ENCODE data around the gene ATP2C2.
A peak's percentile ranks its signal among the peaks of the same experiment; 100 is the strongest.

ATP2C2 gene

GRCh38 chr16:84481051-84481735, 112.9 kb downstream of the ATP2C2 start:
- DNase-seq = no peak

DNA sequence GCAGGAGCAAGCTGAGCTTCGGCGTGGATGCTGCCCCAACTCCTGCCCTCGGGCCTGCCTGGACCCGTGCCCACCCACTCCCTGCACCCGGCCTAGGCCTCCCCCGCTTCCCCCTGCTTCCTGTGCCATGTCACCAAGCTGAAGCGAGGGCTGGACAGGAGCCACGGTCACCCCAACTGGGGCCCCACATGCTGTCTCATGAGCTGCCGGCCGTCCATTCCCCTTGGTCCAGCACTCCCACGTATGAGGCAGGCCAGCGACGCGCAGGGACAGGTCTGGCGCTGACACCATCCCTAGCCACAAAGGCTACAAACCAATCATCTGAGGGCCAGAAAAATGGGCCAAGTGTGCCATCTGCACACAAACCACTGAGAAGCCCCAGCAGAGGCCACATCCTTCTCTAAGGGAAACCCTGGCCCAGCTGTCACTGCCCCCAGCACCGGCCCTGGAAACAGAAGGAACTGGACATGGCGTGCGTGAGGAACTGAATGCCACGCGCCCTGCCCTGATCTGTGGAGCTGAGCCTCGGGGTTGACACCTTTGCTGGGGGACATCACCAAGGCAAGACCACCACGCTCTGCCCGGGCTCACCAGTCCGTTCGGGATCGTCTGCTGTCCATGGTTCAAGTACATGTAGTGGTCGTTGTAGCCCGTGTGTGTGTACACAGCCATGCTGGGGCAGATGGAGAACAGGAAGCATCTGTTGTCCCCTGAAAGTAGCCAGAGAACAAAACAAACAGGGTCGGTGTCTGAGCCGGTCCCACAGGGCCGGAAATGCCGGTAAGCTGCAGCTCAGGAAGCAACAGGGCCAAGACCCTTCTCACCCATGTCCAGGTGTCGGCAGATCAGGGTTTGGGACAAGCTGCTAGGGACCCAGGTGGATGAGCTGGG, 113.9 kb downstream of the ATP2C2 start:
- no peak for DNase-seq

GRCh38 chr16:84482951-84483881, 114.9 kb downstream of the ATP2C2 start:
- no peak for DNase-seq

DNA sequence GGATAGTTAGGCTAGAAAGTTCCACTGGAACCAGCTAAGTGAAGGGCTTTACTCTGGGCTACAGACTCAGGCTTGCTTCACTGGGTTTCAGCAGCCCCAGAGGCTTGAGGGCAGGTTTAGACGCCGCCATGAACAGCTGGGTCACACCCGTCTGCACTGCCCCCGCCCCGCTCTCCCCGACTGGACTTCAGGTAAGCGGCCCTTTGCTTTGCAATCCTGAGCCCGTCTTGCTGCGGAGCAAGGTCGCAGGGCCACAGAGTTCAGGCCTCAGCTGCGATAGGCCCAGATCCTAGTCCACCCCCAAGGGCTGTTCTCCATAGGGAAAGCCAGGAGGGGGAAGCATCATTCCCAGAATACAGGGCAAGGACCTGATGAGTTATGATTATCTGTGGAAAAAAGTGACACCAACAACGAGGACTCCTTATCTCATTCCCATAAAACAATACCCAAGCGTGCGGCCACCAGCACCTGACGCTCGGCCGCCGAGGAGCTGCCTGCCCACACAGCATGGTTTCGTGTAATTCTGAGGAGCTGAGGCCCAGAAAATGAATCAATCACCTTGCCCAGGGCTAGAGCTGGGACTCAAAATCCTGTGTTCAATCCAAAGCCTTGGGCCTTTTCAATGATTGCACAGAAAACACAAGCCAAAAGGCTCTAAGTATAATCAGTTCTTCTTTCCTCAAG, 115.7 kb downstream of the ATP2C2 start:
- DNase-seq = no peak

- DNase-seq = peak in 1 of 2 experiments; percentile 3
These were observed 116.4 kb downstream of the ATP2C2 start for GRCh38 chr16:84484579-84485254.

GRCh38 chr16:84485255-84486010, 117.1 kb downstream of the ATP2C2 start:
- no peak for DNase-seq

DNA sequence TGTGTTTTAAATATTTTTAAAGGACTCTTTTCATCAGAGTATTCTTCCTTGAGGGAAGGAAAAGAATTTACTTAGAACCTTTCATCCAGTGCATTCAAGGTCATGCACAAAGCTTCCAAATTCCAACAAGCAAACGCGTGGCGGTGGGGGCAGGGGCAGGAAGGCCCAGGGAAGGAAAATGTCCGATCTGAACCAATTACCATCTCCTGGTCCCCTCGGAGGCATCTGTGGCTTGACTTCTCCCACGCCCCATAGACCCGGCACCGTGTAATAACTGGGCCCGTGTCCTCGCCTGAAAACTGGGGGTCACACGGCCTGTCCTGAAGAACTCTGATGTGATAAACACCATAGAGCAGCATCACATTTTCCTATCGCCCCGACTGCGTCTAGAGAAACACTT, 117.8 kb downstream of the ATP2C2 start:
- no peak for DNase-seq

- no peak for DNase-seq
These were observed 118.4 kb downstream of the ATP2C2 start for GRCh38 chr16:84486551-84487235.

DNA sequence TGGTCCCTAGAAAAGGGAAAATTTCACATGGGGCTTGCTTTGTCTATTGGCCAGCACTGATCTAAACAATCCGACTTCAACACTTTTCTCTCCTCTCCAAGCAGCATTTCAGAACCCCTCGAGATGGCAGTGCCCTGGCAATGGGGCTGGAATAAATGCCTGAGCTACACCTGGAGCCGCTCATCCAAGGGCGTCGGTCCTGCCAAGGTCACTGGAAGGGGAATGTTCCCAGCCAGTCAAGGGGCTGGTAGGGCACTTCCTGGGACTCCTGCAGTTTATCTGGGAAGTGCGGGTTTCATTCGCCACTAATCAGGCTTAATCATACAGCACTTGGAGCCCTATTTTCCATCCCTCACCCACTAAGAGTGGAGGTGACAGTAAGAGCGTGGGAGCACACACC, 119.0 kb downstream of the ATP2C2 start:
- no peak for DNase-seq

- DNase-seq = no peak
These were observed 120.8 kb downstream of the ATP2C2 start for GRCh38 chr16:84489131-84489530.

DNA sequence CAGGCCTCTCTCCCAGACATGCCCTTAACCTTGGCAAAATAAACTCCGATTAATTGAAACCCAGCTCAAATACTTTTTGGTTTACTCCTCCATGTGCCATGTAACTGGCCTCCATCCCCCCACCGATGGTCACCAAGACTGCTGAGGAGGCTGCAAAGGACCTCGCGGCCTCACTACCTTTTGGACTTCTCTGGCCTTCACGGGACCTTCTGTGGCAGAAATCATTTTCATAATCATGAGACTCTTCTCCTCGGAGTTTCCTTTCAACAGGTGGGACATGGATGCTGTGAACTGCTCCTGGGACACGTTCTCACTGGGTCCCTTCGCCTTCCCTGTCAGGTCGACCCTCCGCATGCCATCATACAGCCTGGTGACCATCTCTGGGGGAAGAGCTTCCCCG, 127.2 kb downstream of the ATP2C2 start:
- DNase-seq = no peak

- no peak for DNase-seq
These were observed 128.7 kb downstream of the ATP2C2 start for GRCh38 chr16:84496991-84497390.

DNA sequence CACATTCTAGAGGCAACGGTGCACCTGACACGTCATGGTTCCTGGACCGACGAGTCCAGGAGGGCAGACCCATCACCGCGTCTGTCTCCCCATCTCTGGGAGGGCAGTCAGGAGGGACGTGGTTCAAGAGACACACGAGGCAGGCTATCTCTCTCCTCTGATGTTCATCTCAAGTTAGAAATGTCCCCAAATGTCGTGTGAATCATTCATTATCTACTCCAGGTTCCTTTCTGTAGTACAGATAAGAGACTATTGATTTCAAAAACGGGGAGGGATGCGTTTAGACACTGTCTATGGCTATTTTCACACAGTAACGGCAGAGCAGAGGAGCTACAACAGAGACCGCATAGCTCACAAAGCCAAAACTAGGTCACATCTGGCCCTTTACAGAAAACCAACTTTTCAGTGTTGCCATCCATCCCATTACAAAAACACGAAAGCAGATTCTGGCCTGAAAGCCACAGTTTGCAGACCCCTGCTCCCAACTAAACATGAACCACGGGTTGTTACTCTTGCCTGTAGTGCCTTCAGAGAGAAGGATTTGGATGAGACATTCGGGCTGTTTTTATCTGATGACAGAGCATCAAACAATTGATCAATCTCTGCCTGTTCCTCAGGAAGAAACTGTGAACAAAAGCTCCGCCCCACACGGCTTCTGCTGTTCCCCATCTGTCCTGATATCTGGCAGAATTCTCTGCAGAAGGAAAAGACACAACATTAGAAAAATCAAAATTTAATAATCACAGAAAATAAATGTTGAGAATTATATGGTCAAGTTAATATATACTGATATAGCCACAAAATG, 129.3 kb downstream of the ATP2C2 start:
- no peak for DNase-seq

GRCh38 chr16:84498223-84498610, 129.9 kb downstream of the ATP2C2 start:
- no peak for DNase-seq

- DNase-seq = no peak
These were observed 130.7 kb downstream of the ATP2C2 start for GRCh38 chr16:84498859-84499620.

DNA sequence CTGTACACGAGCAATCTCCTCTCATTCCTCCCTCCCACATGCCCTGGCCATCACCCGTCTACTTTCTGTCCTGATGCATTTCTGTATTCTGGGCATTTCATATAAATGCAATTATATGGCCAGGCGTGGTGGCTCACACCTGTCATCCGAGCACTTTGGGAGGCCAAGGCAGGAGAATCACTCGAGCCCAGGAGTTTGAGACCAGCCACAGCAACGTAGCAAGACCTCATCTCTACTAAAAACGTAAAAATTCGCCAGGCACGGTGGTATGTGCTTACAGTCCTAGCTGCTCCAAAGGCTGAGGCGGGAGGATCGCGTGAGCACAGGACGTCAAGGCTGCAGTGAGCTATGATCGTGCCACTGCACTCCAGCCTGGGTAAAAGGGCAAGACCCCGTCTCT, 131.3 kb downstream of the ATP2C2 start:
- DNase-seq = no peak

GRCh38 chr16:84500531-84500930, 132.2 kb downstream of the ATP2C2 start:
- DNase-seq = no peak

DNA sequence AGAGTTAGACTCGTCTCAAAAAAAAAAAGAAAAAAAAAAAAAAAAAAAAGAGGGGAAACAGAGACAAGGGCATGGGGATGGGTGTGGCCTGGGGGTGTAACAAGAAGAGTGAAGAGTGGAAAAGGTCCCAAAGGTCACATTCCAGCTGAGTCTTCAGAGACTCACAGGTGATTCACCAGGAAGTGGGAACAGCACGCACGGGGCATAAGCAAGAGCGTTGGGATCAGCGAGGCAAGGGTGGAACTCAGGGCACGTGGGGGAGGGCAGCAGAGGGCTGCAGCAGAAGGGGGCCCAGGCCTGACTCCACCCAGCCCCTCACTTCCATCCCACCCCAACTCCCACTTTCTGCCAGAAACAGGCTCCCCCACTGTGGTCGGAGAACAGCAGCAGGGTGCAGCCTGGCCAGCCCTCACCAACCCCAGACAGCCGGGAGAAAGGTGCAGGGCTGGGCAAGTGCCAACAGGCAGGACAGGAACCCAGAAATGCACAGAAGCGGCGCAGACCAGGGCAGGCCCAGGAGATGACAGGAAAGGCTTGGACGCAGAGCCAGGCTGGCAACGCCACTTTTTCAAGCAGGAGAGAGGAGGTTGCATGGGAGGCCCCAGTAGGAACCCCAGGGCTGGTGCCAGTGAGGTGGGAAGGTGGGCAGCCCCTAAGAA, 132.9 kb downstream of the ATP2C2 start:
- DNase-seq = no peak
